ENCODE measurements around the gene CLSTN1.
A peak's percentile ranks its signal among the peaks of the same experiment; 100 is the strongest.

The CLSTN1 gene

GRCh38 chr1:9826087-9826486 lies 2.3 kb upstream of the CLSTN1 start:
- no peak for TF ChIP-seq POLR2A (IDR thresholded peaks at IDR 0.05; ENCODE audit: low read depth, low read length)
- DNase-seq (ENCODE audit: insufficient read length, low spot score) (no peak), FAIRE-seq (no peak)

DNA sequence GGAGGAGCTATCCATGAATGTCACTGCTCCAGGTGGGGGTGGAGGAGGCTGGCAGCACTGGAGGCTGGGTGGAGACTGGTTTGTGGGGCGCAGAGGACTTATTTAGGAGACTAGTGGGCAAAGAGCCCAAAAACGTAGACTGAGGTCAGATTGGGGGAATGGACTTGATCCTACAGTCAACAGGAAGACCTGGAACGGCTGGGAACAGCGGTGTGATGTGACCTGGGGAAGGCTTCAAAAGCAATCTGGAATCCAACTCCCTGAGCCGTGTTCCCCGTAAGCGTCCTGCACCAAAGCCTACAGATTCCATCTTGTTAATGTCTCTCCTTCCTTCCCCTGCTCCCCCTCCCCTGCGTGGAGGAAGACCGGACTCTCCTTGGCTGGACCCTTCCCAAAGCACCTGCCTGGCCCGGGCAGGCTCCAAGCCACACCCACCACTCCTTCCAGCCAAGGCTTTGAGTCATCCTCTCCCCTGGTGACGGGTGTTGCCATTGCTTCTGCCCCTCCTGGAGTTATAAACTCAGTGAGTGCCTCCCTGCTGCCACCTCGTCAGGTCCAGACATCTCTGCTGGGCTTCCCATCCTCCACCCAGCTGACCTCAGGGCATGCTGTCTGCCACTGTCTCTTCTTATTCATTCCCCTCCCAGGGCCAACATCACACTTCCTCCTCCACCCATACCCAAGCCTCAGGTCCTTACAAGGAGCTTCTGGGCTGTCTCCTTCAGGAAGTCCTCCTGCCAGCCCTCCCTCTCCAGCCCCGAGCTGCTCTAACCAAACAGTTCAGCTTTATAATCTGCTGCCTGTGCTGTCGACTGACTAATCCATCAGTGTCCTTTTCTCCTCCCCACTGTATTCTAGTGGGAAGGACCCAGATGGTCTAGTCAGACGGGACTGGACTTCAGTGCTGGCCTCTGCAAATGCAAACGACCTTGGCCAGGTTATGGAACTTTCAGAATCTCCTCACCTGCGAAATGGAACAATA lies 1.6 kb upstream of the CLSTN1 start:
- DNase-seq (ENCODE audit: insufficient read length, low spot score) (peak; percentile 89), FAIRE-seq (peak; percentile 99)
- no peak for TF ChIP-seq POLR2A (IDR thresholded peaks at IDR 0.05; ENCODE audit: low read depth, low read length)

DNA sequence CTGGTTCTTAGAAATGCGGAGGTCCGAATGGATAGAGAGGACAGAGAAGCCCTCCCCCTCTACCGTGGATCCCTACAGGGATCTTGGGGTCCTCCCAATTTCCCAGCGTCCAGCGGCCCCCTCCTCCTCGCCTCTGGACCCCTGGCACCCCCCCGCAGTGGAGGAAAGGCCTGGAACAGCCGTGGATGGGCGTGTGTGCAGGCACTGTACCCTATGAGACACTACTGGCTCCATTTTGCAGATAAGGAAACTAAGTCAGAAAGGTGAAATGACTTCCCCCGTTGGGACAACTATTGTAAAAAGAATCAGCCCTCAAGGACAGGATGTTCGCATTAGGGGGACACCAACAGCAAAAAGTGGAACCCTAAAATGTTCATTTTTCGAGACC lies 931 bp upstream of the CLSTN1 start:
- DNase-seq (ENCODE audit: insufficient read length, low spot score): no peak
- FAIRE-seq: no peak
- TF ChIP-seq POLR2A (IDR thresholded peaks at IDR 0.05; ENCODE audit: low read depth, low read length): no peak

DNA sequence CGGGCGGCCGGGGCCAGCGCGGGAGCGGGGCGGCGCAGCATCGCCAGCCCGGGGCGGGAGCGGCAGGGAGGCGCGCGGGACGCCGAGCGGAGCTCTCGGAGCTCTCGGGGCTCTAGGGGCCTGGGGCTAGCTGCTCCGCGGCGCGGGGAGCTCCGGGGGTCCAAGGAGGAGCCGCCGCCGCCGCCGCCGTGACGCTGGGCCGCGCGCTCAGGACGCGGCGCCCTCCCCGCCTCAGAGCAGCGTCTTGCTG lies 147 bp downstream of the CLSTN1 start:
- FAIRE-seq: no peak

GRCh38 chr1:9822897-9823692 lies 670 bp downstream of the CLSTN1 start:
- no peak for TF ChIP-seq POLR2A (IDR thresholded peaks at IDR 0.05; ENCODE audit: low read depth, low read length)
- DNase-seq (ENCODE audit: insufficient read length, low spot score) (peak; percentile 28), FAIRE-seq (no peak)

More for the DNA sequence above, 147 bp downstream of the CLSTN1 start:
- DNase-seq (ENCODE audit: insufficient read length, low spot score): no peak
- peak; percentile 74 for TF ChIP-seq POLR2A (IDR thresholded peaks at IDR 0.05; ENCODE audit: low read depth, low read length)

DNA sequence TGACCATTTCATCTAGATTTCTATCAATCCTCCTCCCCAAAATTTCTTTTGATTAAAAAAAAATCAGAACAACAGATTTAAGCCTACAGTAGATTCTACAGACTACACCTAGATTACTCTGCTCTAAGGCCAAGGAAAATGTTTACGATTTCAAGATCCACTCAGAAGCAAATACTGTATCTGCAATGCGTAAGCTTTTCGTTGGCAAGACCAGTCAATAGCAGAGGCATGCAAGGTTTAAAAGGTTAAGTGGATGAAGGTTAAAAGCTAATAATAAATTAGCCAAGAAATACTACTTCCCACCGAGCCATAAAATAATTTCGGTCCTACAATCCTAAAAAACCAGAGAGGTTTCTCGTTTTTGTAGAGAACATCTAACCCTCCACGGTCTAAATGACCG lies 1.3 kb downstream of the CLSTN1 start:
- FAIRE-seq: peak; percentile 6
- TF ChIP-seq POLR2A (IDR thresholded peaks at IDR 0.05; ENCODE audit: low read depth, low read length): no peak
- no peak for DNase-seq (ENCODE audit: insufficient read length, low spot score)

- FAIRE-seq (no peak), DNase-seq (ENCODE audit: insufficient read length, low spot score) (no peak)
- TF ChIP-seq POLR2A (IDR thresholded peaks at IDR 0.05; ENCODE audit: low read depth, low read length): no peak
Observed at GRCh38 chr1:9821710-9822109, 2.1 kb downstream of the CLSTN1 start.

DNA sequence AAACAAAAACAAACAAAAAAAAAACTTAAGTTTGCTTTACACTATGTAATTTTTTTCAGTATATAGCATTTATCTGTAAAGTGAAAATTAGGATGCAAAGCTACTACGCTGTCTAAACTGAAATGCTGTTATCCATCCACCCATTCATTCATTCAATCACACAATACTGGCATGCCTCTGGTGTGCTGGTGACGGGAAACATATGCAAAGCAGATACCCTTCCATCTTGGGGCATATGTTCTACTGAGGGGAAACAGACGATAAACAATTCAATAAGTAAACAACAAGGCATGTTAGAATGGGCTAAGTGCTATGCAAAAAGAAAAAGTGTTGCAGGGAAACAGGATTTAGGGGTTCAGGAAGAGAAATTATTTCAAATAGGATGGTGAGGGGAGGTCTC lies 3.2 kb downstream of the CLSTN1 start:
- TF ChIP-seq POLR2A (IDR thresholded peaks at IDR 0.05; ENCODE audit: low read depth, low read length): no peak
- no peak for DNase-seq (ENCODE audit: insufficient read length, low spot score)
- no peak for FAIRE-seq

GRCh38 chr1:9817734-9818133 lies 6.0 kb downstream of the CLSTN1 start:
- FAIRE-seq: no peak
- DNase-seq (ENCODE audit: insufficient read length, low spot score): no peak
- no peak for TF ChIP-seq POLR2A (IDR thresholded peaks at IDR 0.05; ENCODE audit: low read depth, low read length)

GRCh38 chr1:9816199-9816598 lies 7.6 kb downstream of the CLSTN1 start:
- no peak for TF ChIP-seq POLR2A (IDR thresholded peaks at IDR 0.05; ENCODE audit: low read depth, low read length)
- no peak for DNase-seq (ENCODE audit: insufficient read length, low spot score)
- FAIRE-seq: no peak

GRCh38 chr1:9815150-9815549 lies 8.6 kb downstream of the CLSTN1 start:
- FAIRE-seq (no peak), DNase-seq (ENCODE audit: insufficient read length, low spot score) (no peak)
- no peak for TF ChIP-seq POLR2A (IDR thresholded peaks at IDR 0.05; ENCODE audit: low read depth, low read length)

- FAIRE-seq (no peak), DNase-seq (ENCODE audit: insufficient read length, low spot score) (no peak)
- TF ChIP-seq POLR2A (IDR thresholded peaks at IDR 0.05; ENCODE audit: low read depth, low read length): no peak
Observed at GRCh38 chr1:9814619-9815018, 9.1 kb downstream of the CLSTN1 start.

DNA sequence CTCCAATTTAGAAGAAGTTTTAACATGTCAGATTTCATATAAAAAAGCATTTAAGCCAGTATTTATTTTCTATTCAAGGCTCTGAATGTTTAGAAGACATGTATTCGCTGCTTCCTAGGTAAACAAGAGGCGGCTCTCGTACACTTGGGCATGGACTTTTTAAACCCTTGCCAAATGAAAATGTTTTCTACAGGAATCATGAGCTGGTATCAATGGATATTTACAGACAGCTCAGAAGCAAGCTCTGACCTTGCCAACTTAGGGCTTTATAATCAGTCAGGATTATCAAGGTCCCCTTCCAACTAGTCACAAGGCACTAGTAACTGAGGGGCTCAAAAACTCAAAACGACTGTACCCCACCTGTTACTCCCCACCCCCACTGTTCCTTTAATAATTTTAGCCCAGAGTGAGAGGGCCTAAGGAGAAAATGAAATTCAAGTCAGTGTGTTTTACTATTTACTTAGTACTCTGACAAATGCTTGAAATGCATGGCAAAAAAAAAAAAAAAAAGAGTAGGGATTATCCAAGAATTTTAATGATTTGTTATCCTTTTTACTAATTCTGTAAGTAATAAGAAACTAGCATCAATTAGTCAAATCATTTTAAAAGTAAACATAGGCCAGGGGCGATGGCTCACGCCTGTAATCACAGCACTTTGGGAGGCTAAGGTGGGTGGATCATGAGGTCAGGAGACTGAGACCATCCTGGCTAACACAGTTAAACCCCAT lies 12.4 kb downstream of the CLSTN1 start:
- no peak for FAIRE-seq
- TF ChIP-seq POLR2A (IDR thresholded peaks at IDR 0.05; ENCODE audit: low read depth, low read length): no peak

DNA sequence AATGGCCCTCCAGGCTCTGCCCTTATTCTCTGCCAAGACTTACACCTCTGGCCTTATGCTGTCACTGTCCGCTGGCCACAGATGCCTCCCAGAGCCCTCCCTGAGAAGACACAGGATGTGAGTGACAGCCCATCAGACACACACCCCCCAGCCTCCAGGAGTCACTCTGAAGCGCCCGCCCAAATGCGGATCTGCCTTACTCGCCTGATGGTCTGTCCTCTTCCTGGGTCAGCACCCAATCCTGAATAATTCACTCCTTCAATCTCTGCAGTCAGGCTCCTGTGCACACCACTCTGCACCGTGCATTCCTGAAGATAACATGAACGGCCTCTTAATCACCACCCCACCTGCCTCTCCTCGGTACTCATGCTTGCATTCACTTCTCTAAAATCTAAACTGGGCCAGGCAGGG lies 14.7 kb downstream of the CLSTN1 start:
- DNase-seq (ENCODE audit: insufficient read length, low spot score) (no peak), FAIRE-seq (no peak)
- TF ChIP-seq POLR2A (IDR thresholded peaks at IDR 0.05; ENCODE audit: low read depth, low read length): no peak

More for the DNA sequence above, 12.4 kb downstream of the CLSTN1 start:
- no peak for DNase-seq (ENCODE audit: insufficient read length, low spot score)
